IgD-negative memory B cell (primary cell): ENCODE data around the gene APOM. TPM values are rescaled to one million over a fixed set of nuclear protein-coding genes. Genes with fewer than 3 reads are reported as not detected.

ENCODE experiments used
- H3K27ac Mint-ChIP-seq, 3 donors: one replicate each; pipeline ENCODE4 v1.8.0; 2020 to 2022; ENCODE audit warnings: mild to moderate bottlenecking in 3 of 3, mixed read lengths in 3 of 3, moderate library complexity in 1 of 3
- H3K27me3 Mint-ChIP-seq: one replicate; pipeline ENCODE4 v1.8.0; 2021; ENCODE audit warnings: mixed read lengths
- H3K36me3 Mint-ChIP-seq: one replicate; pipeline ENCODE4 v1.8.0; 2020; ENCODE audit warnings: mild to moderate bottlenecking, mixed read lengths
- H3K4me1 Mint-ChIP-seq, 3 donors: one replicate each; pipeline ENCODE4 v1.8.0; 2020 to 2022; ENCODE audit warnings: mixed read lengths in 3 of 3, mild to moderate bottlenecking in 1 of 3
- H3K4me3 Mint-ChIP-seq, 4 donors: one replicate each; pipeline ENCODE4 v1.8.0; 2020 to 2022; ENCODE audit warnings: mild to moderate bottlenecking in 4 of 4, mixed read lengths in 4 of 4, moderate library complexity in 3 of 4
- H3K9me3 Mint-ChIP-seq, 3 donors: one replicate each; pipeline ENCODE4 v1.8.0; 2020 to 2021; ENCODE audit warnings: mixed read lengths in 3 of 3, mild to moderate bottlenecking in 1 of 3
- polyA plus RNA-seq: library from polyadenylated mRNA; unstranded; fragments of 300-500 nt; fragmentation: Illumina TruSeq; gene quantifications from one replicate; pipeline ENCODE4 v1.2.3, GENCODE V29; 2021

Gene APOM
- polyA plus RNA-seq, 1 donor from 2014 or later: 8.5 TPM

DNA sequence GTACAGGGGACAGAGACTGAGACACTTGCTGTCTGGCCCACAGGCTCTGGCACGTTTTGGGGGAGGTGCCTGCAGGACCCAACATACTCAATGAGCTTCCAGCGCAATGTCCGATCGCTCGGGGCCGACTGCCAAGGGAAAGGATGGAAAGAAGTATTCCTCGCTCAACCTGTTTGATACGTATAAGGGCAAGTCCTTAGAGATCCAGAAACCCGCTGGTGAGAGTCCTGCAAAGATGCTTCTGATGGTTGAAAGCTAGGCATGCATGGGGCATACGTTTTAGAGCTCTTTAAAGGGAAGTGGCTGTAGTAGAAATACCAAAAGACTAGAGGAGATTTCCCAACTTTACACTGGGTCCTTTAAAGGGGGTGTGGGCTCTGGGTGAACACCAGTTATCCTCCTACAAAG is 33.0 kb upstream of the APOM start:
- H3K27ac Mint-ChIP-seq: peak overlapping the region; percentile 15 to 98 (median 94)
- H3K36me3 Mint-ChIP-seq: peaks cover 3% of the 10 kb centered on the region
- H3K9me3 Mint-ChIP-seq: peaks cover 0 to 2% (median 0%) of the 10 kb centered on the region in 3 donors
- no peaks in the 10 kb centered on the region for H3K27me3 Mint-ChIP-seq
- peak overlapping the region in 1 of 4 donors; percentile 88 for H3K4me3 Mint-ChIP-seq
- peaks cover 18 to 21% (median 19%) of the 10 kb centered on the region in 3 donors for H3K4me1 Mint-ChIP-seq

DNA sequence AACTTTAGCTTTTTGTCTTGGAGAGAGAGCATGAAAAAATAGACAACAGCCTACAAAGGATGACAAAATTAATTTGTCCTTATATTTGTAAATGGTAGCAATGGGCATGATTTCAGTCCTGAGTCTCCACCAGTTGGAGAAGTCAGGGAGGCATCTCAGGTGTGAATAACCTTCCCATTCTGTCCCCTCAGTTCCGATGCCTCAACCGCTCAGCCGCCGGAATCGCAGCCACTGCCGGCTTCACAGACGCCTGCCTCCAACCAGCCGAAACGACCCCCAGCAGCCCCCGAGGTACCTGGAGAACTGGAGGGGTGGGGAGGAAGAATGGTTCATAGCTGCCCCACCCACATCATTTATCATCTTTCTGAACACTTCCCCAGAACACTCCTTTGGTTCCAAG is 31.6 kb upstream of the APOM start:
- peaks cover 15 to 21% (median 16%) of the 10 kb centered on the region in 3 donors for H3K4me1 Mint-ChIP-seq
- H3K27ac Mint-ChIP-seq: peak overlapping the region in 2 of 3 donors; percentile 1 to 15
- no peaks in the 10 kb centered on the region for H3K27me3 Mint-ChIP-seq
- H3K4me3 Mint-ChIP-seq: no peak overlapping the region
- H3K36me3 Mint-ChIP-seq: peaks cover 3% of the 10 kb centered on the region
- H3K9me3 Mint-ChIP-seq: peaks cover 0 to 2% (median 0%) of the 10 kb centered on the region in 3 donors

DNA sequence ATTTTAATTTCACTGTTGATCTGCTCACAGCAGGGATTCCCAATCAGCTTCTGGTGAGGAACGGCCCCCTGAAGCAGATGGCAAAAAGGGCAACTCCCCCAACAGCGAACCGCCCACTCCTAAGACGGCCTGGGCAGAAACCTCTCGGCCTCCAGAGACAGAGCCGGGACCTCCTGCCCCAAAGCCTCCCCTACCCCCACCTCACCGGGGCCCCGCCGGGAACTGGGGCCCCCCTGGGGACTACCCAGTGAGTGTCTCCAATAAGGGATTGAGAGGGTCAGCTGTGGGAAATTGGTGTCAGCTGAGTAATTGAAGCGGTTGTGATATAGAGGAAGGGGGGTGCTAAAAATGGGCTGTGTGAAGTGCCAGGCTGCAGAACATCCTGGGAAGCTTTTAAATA is 28.7 kb upstream of the APOM start:
- H3K27me3 Mint-ChIP-seq: no peaks in the 10 kb centered on the region
- H3K9me3 Mint-ChIP-seq: no peaks in the 10 kb centered on the region
- H3K27ac Mint-ChIP-seq: peak overlapping the region in 1 of 3 donors; percentile 72
- peaks cover 4% of the 10 kb centered on the region for H3K36me3 Mint-ChIP-seq
- no peak overlapping the region for H3K4me3 Mint-ChIP-seq
- H3K4me1 Mint-ChIP-seq: peaks cover 5 to 8% (median 5%) of the 10 kb centered on the region in 3 donors

DNA sequence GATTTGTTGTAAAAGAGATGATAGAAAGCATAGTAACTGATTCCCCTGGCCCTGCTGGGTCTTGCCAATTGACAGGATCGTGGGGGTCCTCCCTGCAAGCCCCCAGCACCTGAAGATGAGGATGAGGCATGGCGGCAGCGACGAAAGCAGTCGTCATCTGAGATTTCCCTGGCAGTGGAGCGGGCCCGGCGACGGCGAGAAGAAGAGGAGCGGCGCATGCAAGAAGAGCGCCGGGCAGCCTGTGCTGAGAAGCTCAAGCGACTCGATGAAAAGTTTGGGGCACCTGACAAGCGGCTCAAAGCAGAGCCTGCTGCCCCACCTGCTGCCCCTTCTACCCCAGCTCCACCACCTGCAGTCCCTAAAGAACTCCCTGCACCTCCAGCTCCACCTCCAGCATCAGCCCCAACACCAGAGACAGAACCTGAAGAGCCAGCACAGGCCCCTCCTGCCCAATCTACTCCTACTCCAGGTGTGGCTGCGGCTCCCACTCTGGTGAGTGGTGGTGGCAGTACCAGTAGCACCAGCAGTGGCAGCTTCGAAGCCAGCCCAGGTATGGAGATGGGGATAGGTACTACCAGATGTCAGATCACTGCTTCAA is 27.9 kb upstream of the APOM start:
- Mint-ChIP-seq H3K4me1 (peaks cover 0 to 2% (median 0%) of the 10 kb centered on the region in 3 donors), H3K27ac (peak overlapping the region in 1 of 3 donors; percentile 76), H3K9me3 (no peaks in the 10 kb centered on the region), H3K36me3 (peaks cover 4% of the 10 kb centered on the region), H3K4me3 (peak overlapping the region in 1 of 4 donors; percentile 23), H3K27me3 (no peaks in the 10 kb centered on the region)

DNA sequence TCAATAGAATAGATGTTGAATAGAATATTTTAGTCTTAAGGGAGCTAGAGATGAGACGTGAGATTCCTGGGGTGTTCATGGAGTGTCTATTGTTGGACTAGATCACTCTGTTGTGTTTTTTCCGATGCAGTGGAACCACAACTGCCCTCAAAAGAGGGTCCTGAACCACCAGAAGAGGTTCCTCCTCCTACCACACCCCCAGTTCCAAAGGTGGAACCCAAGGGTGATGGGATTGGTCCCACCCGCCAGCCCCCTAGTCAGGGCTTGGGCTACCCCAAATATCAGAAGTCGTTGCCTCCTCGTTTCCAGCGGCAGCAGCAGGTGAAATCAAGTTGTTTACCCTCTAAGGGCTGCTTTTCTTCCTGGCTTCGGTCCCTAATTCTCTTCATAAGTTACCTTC is 26.7 kb upstream of the APOM start:
- Mint-ChIP-seq H3K27me3 (no peaks in the 10 kb centered on the region), H3K27ac (peak overlapping the region in 2 of 3 donors; percentile 76 to 79)

DNA sequence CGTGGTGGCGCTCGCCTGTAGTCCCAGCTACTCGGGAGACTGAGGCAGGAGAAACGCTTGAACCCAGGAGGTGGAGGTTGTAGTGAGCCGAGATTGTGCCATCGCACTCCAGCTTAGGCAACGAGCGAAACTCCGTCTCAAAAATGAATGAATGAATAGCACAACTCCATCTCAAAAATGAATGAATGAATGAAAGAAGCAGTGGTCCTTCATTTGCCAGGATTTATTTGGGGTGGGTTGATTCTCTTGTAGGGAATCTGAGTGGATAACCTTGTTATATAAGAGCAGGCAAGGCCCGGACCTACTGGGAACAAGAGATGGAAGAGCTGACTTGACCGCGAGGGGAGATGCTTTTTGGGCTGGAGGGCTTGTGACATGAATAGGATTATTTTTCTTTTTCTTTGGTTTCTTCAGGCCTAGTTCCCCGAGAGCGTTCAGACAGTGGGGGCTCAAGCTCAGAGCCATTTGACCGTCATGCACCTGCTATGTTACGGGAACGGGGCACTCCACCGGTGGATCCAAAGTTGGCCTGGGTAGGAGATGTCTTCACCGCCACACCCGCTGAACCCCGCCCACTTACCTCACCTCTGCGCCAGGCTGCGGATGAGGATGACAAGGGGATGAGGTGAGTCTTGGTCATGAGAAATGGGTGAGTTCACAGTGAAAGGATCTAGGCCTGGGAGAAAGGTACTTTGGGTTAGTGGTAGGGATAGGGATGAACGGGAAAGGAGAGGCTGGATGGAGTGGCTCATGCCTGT is 25.3 kb upstream of the APOM start:
- H3K9me3 Mint-ChIP-seq: no peaks in the 10 kb centered on the region
- no peaks in the 10 kb centered on the region for H3K27me3 Mint-ChIP-seq
- peaks cover 4% of the 10 kb centered on the region for H3K36me3 Mint-ChIP-seq
- H3K27ac Mint-ChIP-seq: peak overlapping the region in 1 of 3 donors; percentile 15
- no peak overlapping the region for H3K4me3 Mint-ChIP-seq
- H3K4me1 Mint-ChIP-seq: peaks cover 0 to 2% (median 0%) of the 10 kb centered on the region in 3 donors

More for the DNA sequence above, 26.7 kb upstream of the APOM start:
- no peaks in the 10 kb centered on the region for H3K9me3 Mint-ChIP-seq
- no peak overlapping the region for H3K4me3 Mint-ChIP-seq
- H3K4me1 Mint-ChIP-seq: peaks cover 0 to 2% (median 0%) of the 10 kb centered on the region in 3 donors
- H3K36me3 Mint-ChIP-seq: peaks cover 4% of the 10 kb centered on the region

DNA sequence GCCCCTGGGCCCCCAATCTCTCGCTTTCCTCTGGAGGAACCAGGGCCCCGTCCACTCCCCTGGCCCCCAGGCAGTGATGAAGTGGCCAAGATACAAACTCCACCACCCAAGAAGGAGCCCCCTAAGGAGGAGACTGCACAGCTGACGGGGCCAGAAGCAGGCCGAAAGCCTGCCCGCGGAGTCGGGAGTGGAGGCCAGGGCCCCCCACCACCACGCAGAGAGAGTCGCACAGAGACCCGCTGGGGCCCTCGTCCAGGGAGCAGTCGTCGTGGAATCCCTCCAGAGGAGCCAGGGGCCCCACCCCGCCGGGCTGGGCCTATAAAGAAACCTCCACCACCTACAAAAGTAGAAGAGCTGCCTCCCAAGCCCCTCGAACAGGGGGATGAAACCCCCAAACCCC is 24.5 kb upstream of the APOM start:
- H3K27ac Mint-ChIP-seq: peak overlapping the region in 1 of 3 donors; percentile 15
- no peaks in the 10 kb centered on the region for H3K27me3 Mint-ChIP-seq
- H3K9me3 Mint-ChIP-seq: no peaks in the 10 kb centered on the region
- no peaks in the 10 kb centered on the region for H3K4me1 Mint-ChIP-seq
- H3K4me3 Mint-ChIP-seq: no peak overlapping the region
- peaks cover 4% of the 10 kb centered on the region for H3K36me3 Mint-ChIP-seq

DNA sequence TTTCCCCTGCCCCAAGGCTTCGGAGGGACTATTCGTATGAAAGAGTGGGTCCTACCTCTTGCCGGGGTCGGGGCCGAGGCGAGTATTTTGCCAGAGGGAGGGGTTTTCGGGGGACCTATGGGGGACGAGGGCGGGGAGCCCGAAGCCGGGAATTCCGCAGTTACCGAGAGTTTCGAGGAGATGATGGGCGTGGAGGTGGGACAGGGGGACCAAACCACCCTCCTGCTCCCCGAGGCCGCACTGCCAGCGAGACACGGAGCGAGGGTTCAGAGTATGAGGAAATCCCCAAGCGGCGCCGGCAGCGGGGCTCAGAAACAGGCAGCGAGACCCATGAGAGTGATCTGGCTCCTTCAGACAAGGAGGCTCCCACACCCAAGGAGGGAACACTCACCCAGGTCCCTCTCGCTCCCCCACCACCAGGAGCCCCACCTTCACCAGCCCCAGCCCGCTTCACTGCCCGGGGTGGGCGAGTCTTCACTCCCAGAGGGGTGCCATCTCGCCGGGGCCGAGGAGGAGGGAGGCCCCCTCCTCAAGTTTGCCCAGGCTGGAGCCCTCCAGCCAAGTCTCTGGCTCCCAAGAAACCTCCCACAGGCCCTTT is 23.9 kb upstream of the APOM start:
- H3K27ac Mint-ChIP-seq: no peak overlapping the region
- no peak overlapping the region for H3K4me3 Mint-ChIP-seq
- H3K9me3 Mint-ChIP-seq: no peaks in the 10 kb centered on the region
- H3K36me3 Mint-ChIP-seq: peaks cover 1% of the 10 kb centered on the region
- H3K27me3 Mint-ChIP-seq: no peaks in the 10 kb centered on the region
- H3K4me1 Mint-ChIP-seq: no peaks in the 10 kb centered on the region

DNA sequence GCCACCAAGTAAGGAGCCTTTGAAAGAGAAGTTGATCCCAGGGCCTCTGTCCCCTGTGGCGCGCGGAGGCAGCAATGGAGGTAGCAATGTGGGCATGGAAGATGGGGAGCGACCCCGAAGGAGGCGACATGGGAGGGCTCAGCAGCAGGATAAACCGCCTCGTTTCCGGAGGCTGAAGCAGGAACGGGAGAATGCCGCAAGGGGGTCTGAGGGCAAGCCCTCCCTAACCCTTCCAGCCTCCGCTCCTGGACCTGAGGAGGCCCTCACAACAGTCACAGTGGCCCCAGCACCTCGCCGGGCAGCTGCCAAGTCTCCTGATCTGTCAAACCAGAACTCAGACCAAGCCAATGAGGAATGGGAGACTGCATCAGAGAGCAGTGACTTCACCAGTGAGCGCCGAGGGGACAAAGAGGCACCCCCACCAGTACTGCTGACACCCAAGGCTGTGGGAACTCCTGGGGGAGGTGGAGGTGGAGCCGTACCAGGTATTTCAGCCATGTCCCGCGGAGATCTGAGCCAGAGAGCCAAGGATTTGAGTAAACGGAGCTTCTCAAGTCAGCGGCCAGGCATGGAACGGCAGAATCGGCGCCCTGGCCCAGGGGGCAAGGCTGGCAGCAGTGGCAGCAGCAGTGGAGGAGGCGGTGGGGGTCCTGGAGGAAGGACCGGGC is 23.3 kb upstream of the APOM start:
- Mint-ChIP-seq H3K4me1 (no peaks in the 10 kb centered on the region), H3K9me3 (no peaks in the 10 kb centered on the region), H3K36me3 (peaks cover 1% of the 10 kb centered on the region), H3K27ac (peak overlapping the region in 1 of 3 donors; percentile 25), H3K4me3 (no peak overlapping the region), H3K27me3 (no peaks in the 10 kb centered on the region)

DNA sequence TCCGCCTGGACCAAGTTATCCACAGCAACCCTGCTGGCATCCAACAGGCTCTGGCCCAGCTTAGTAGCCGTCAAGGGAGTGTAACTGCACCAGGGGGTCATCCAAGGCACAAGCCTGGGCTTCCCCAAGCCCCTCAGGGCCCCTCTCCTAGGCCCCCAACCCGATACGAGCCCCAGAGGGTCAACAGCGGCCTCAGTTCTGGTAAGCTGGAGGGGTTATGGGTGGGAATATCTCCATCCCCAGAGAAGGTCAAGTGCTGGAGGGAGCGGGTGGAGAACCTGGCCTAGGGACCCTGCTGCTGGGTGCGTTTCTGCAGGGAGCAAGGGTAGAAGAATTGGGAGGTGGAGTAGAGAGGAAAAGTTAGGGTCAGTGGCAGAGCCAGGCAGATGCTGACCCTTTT is 22.2 kb upstream of the APOM start:
- peak overlapping the region in 1 of 3 donors; percentile 46 for H3K27ac Mint-ChIP-seq
- no peaks in the 10 kb centered on the region for H3K27me3 Mint-ChIP-seq
- H3K4me3 Mint-ChIP-seq: no peak overlapping the region
- peaks cover 1% of the 10 kb centered on the region for H3K36me3 Mint-ChIP-seq
- H3K4me1 Mint-ChIP-seq: no peaks in the 10 kb centered on the region
- H3K9me3 Mint-ChIP-seq: no peaks in the 10 kb centered on the region

DNA sequence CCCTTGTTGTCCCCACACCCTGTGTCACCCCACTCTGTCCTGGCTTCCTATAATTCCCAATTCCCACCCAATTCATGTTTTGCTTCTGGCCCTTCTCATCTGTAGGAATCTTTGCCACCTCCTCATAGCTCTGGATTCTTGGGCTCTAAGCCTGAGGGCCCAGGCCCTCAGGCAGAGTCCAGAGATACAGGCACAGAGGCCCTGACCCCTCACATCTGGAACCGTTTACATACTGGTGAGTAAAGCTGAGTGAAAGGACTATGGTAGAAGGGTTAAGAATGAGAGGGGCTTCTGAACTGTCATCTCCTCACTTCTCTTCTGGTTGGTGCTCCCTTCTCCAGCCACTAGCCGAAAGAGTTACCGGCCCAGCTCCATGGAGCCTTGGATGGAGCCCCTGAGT is 21.6 kb upstream of the APOM start:
- H3K27ac Mint-ChIP-seq: no peak overlapping the region

DNA sequence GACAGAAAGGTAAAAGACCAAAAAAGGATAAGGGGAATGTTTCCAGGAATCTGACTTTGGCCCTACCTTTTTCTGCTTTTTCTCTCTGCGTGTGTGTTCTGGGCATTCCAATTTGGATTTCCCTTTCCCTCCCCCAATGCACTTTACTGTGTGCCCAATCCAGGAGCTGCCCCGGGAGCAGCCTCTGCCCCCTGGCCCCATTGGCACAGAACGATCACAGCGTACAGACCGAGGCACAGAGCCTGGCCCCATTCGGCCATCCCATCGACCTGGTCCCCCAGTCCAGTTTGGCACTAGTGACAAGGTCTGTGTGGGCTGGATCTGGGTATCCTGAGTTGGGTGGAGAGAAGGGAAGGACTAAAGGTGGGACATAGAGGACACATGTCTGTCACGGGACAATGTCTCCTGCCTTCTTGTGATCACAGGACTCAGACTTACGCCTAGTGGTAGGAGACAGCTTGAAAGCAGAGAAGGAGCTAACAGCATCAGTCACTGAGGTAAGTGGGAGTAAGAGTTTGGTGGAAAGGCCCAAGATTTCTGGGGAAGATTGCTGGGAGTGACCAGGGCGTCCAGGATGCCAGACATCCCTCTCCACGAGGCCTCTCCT is 20.6 kb upstream of the APOM start:
- Mint-ChIP-seq H3K27ac (peak overlapping the region in 2 of 3 donors; percentile 58 to 81), H3K27me3 (no peaks in the 10 kb centered on the region)

More for the DNA sequence above, 21.6 kb upstream of the APOM start:
- Mint-ChIP-seq H3K36me3 (peaks cover 1% of the 10 kb centered on the region), H3K4me1 (no peaks in the 10 kb centered on the region), H3K9me3 (no peaks in the 10 kb centered on the region), H3K27me3 (no peaks in the 10 kb centered on the region), H3K4me3 (no peak overlapping the region)

DNA sequence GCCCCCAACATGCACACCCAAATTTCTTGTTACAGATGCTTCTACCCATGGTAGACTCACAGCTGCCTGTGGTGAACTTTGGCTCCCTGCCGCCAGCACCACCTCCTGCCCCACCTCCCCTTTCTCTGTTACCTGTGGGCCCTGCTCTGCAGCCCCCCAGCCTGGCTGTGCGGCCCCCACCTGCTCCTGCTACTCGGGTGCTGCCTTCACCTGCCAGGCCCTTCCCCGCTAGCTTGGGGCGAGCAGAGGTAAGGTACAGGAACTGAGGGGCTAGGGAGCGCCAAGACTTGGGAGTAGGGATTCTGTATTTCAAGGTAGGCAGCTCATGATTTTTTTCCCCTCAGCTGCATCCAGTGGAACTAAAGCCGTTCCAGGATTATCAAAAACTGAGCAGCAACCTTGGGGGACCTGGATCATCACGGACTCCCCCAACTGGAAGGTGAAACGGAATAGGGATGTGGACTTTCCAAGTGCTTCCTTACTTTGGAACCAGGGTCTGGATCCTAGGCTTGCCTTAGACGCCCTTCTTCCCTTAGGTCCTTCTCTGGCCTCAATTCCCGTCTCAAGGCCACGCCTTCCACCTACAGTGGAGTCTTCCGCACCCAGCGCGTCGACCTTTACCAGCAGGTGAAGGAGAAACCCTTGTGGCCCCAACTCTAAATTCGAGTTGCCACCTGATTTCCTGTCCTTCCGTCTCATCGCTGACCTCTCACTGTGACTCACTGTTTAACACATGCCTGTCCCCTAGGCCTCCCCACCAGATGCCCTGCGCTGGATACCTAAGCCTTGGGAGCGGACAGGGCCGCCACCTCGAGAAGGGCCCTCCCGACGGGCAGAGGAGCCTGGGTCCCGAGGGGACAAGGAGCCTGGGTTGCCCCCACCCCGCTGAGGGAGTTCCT is 18.7 kb upstream of the APOM start:
- Mint-ChIP-seq H3K4me1 (no peaks in the 10 kb centered on the region), H3K9me3 (no peaks in the 10 kb centered on the region), H3K36me3 (no peaks in the 10 kb centered on the region), H3K4me3 (peak overlapping the region in 1 of 4 donors; percentile 49), H3K27ac (peak overlapping the region in 1 of 3 donors; percentile 43), H3K27me3 (no peaks in the 10 kb centered on the region)

More for the DNA sequence above, 20.6 kb upstream of the APOM start:
- Mint-ChIP-seq H3K9me3 (no peaks in the 10 kb centered on the region), H3K4me1 (no peaks in the 10 kb centered on the region), H3K36me3 (peaks cover 1% of the 10 kb centered on the region), H3K4me3 (no peak overlapping the region)

DNA sequence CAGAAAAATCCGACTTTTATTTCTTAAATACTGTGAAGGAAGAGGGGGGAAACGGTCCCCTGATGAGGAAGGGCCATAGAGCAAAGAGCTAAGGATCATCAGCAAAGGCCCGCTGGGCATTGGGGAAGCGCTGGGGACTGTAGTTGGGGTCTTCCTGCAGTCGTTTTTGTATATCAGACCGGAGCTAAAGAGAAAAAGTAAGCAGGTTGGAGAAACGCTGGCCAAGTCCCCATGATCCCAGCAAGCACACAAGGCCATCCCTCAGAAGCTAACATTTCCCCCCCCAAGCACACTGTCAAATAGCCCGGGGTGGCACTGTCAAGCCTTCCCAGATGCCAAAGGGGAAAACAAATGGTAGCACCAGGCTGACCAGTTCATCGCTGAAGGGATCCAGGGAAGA is 16.7 kb upstream of the APOM start:
- H3K27ac Mint-ChIP-seq: no peak overlapping the region
- no peaks in the 10 kb centered on the region for H3K27me3 Mint-ChIP-seq
- H3K36me3 Mint-ChIP-seq: no peaks in the 10 kb centered on the region
- H3K9me3 Mint-ChIP-seq: no peaks in the 10 kb centered on the region
- H3K4me1 Mint-ChIP-seq: no peaks in the 10 kb centered on the region
- H3K4me3 Mint-ChIP-seq: no peak overlapping the region
